ENCODE measurements around the gene UGT1A10. TPM values are rescaled to one million over a fixed set of nuclear protein-coding genes. Genes with fewer than 3 reads are reported as not detected.

The UGT1A10 gene
- total and polyA plus RNA-seq, 2 of the 13 experiments (the other 11 are each of a cell fraction or from before 2014, with no cell fraction given): not detected

DNA sequence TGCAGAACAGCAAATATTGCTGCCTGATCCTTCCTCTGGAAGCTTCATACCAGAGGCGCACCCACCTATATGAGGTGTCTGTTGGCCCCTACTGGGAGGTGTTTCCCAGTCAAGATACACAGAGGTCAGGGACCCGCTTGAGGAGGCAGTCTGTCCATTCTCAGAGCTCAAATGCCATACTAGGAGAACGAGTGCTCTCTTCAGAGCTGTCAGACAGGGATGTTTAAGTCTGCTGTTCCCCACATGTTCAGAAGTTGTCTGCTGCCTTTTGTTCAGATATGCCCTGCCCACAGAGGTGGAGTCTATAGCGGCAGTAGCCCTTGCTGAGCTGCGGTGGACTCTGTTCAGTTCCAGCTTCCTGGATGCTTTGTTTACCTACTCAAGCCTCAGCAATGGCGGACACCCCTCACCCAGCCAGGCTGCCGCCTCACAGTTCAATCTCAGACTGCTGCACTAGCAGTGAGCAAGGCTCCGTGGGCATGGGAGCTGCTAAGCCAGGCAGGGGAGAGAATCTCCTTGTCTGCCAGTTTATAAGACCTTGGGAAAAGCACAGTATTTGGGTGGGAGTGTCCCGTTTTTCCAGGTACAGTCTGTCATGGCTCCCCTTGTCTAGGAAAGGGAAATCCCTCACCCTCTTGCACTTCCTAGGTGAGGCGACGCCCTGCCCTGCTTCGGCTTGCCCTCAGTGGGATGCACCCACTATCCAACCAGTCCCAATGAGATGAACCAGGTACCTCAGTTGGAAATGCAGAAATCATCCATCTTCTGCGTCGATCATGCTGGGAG lies 100.8 kb downstream of the UGT1A10 start (continued):
- TF ChIP-seq FOXK1 (CRISPR knock-in tag; IDR thresholded peaks at IDR 0.05; ENCODE audit: borderline replicate concordance, low read depth) (peak; percentile 72), ZNF510 (CRISPR knock-in tag; IDR thresholded peaks at IDR 0.05; ENCODE audit: low read depth) (0 out of 2 replicates have a peak, but pooled peaks have one; percentile 8), MAFK (conservative IDR thresholded peaks at IDR 0.05 in 1 of 2, IDR thresholded peaks at IDR 0.05 in 1 of 2; ENCODE audit: low read length in 2 of 2) (peak in 1 of 2 experiments; percentile 39; a peak in 1 of 4 replicates), ZNF563 (CRISPR knock-in tag; IDR thresholded peaks at IDR 0.05) (peak; percentile 89), MIER2 (CRISPR knock-in tag; IDR thresholded peaks at IDR 0.05) (0 out of 2 replicates have a peak, but pooled peaks have one; percentile 29), ZFX (CRISPR knock-in tag; IDR thresholded peaks at IDR 0.05; ENCODE audit: low read depth) (peak; percentile 45; the same call in 1 of the 2 replicates), ZNF792 (CRISPR knock-in tag; IDR thresholded peaks at IDR 0.05) (peak; percentile 14), NFKBIZ (CRISPR knock-in tag; IDR thresholded peaks at IDR 0.05) (0 out of 2 replicates have a peak, but pooled peaks have one; percentile 60), DPF2 (CRISPR knock-in tag; IDR thresholded peaks at IDR 0.05; ENCODE audit: borderline replicate concordance, low read depth) (0 out of 2 replicates have a peak, but pooled peaks have one; percentile 53), MTF2 (CRISPR knock-in tag; IDR thresholded peaks at IDR 0.05; ENCODE audit: borderline replicate concordance) (peak; percentile 94; the same call in 1 of the 2 replicates), TGIF2 (CRISPR knock-in tag; IDR thresholded peaks at IDR 0.05) (peak; percentile 54; the same call in 1 of the 2 replicates), NRL (CRISPR knock-in tag; IDR thresholded peaks at IDR 0.05; ENCODE audit: borderline replicate concordance) (0 out of 2 replicates have a peak, but pooled peaks have one; percentile 16), ZNF292 (CRISPR knock-in tag; IDR thresholded peaks at IDR 0.05; ENCODE audit: borderline replicate concordance, low read depth) (peak; percentile 94; the same call in 1 of the 2 replicates), YEATS2 (CRISPR knock-in tag; IDR thresholded peaks at IDR 0.05; ENCODE audit: borderline replicate concordance) (0 out of 2 replicates have a peak, but pooled peaks have one; percentile 20), ZKSCAN8 (CRISPR knock-in tag; IDR thresholded peaks at IDR 0.05; ENCODE audit: borderline replicate concordance) (0 out of 2 replicates have a peak, but pooled peaks have one; percentile 23), ZNF768 (CRISPR knock-in tag; IDR thresholded peaks at IDR 0.05) (peak; percentile 73; the same call in 1 of the 2 replicates), SAP130 (CRISPR knock-in tag; IDR thresholded peaks at IDR 0.05; ENCODE audit: low read depth) (peak; percentile 83), AKAP8 (CRISPR knock-in tag; IDR thresholded peaks at IDR 0.05) (peak; percentile 42; the same call in 1 of the 2 replicates)
- TF ChIP-seq, protein P1, sequence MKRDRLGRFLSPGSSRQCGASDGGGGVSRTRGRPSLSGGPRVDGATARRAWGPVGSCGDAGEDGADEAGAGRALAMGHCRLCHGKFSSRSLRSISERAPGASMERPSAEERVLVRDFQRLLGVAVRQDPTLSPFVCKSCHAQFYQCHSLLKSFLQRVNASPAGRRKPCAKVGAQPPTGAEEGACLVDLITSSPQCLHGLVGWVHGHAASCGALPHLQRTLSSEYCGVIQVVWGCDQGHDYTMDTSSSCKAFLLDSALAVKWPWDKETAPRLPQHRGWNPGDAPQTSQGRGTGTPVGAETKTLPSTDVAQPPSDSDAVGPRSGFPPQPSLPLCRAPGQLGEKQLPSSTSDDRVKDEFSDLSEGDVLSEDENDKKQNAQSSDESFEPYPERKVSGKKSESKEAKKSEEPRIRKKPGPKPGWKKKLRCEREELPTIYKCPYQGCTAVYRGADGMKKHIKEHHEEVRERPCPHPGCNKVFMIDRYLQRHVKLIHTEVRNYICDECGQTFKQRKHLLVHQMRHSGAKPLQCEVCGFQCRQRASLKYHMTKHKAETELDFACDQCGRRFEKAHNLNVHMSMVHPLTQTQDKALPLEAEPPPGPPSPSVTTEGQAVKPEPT (CRISPR knock-in tag; IDR thresholded peaks at IDR 0.05; ENCODE audit: low read depth): peak; percentile 92
- TF ChIP-seq, protein P2, sequence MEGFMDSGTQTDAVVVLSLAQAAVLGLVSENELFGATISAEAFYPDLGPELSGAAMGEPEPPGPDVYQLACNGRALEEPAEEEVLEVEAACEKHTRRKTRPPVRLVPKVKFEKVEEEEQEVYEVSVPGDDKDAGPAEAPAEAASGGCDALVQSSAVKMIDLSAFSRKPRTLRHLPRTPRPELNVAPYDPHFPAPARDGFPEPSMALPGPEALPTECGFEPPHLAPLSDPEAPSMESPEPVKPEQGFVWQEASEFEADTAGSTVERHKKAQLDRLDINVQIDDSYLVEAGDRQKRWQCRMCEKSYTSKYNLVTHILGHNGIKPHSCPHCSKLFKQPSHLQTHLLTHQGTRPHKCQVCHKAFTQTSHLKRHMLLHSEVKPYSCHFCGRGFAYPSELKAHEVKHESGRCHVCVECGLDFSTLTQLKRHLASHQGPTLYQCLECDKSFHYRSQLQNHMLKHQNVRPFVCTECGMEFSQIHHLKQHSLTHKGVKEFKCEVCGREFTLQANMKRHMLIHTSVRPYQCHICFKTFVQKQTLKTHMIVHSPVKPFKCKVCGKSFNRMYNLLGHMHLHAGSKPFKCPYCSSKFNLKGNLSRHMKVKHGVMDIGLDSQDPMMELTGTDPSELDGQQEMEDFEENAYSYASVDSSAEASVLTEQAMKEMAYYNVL (CRISPR knock-in tag; IDR thresholded peaks at IDR 0.05; ENCODE audit: borderline replicate concordance): 0 out of 2 replicates have a peak, but pooled peaks have one; percentile 12
- TF ChIP-seq, protein P3, sequence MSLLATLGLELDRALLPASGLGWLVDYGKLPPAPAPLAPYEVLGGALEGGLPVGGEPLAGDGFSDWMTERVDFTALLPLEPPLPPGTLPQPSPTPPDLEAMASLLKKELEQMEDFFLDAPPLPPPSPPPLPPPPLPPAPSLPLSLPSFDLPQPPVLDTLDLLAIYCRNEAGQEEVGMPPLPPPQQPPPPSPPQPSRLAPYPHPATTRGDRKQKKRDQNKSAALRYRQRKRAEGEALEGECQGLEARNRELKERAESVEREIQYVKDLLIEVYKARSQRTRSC (CRISPR knock-in tag; IDR thresholded peaks at IDR 0.05; ENCODE audit: low read depth): 0 out of 2 replicates have a peak, but pooled peaks have one; percentile 29
